Left colon (tissue), 2 donors: Measurements from ENCODE around the gene GIMAP6. TPM values are rescaled to one million over a fixed set of nuclear protein-coding genes. Genes with fewer than 3 reads are reported as not detected.
A peak's percentile ranks its signal among the peaks of the same experiment; 100 is the strongest.
"Not testable (repeated sequence)": the region's sequence is repeated elsewhere in the genome, so short reads cannot be mapped to it uniquely, and the experiment has no call there.

Experiments
- ATAC-seq: fragments of 200-7000 bp; cut with Tn5 transposase; one replicate; pipeline ENCODE4 v1.9.1; 2020; ENCODE audit warnings: mild to moderate bottlenecking, moderate library complexity
- DNase-seq, 2 donors: peaks; one replicate each; pipeline ENCODE4 v3.0.0-alpha.2; 2020
- intact Hi-C, 2 donors: fragments of 100-400 bp; cut with DNase I in 1 of 2; cut with micrococcal nuclease in 1 of 2; formaldehyde crosslinking; loops; one replicate each; pipeline versions ENCODE4 v1.11.2 to v1.14.0; 2022; cut with DNase I, micrococcal nuclease
- long read RNA-seq: library from polyadenylated mRNA; unstranded; transcript quantifications from one replicate; pipeline ENCODE4 v2.0.0, GENCODE V29; 2021
- total RNA-seq, 2 donors: library from RNA; stranded (reverse); fragmentation: NEBNext Ultra II Directional; extraction: Animal tissue kit (Norgen Biotek cat#: 25700); gene quantifications; one replicate each; pipeline ENCODE4 v1.2.1, GENCODE V29; 2021
- donor health status: DM: no; HTN: no; CAD: no.
- donor health status: DM: yes; HTN: yes; CAD: no.

Gene GIMAP6
- 1 to 10 TPM; 6.4 to 8.5 TPM for total RNA-seq
- long read RNA-seq, transcript GIMAP6-201 (3 exons, 3,440 nt): major isoform, 5 of 14 reads
- long read RNA-seq, partial matches to known transcripts: 0 of 14 reads
- long read RNA-seq, other reads (novel, unspliced or antisense): 9 of 14 reads

DNA sequence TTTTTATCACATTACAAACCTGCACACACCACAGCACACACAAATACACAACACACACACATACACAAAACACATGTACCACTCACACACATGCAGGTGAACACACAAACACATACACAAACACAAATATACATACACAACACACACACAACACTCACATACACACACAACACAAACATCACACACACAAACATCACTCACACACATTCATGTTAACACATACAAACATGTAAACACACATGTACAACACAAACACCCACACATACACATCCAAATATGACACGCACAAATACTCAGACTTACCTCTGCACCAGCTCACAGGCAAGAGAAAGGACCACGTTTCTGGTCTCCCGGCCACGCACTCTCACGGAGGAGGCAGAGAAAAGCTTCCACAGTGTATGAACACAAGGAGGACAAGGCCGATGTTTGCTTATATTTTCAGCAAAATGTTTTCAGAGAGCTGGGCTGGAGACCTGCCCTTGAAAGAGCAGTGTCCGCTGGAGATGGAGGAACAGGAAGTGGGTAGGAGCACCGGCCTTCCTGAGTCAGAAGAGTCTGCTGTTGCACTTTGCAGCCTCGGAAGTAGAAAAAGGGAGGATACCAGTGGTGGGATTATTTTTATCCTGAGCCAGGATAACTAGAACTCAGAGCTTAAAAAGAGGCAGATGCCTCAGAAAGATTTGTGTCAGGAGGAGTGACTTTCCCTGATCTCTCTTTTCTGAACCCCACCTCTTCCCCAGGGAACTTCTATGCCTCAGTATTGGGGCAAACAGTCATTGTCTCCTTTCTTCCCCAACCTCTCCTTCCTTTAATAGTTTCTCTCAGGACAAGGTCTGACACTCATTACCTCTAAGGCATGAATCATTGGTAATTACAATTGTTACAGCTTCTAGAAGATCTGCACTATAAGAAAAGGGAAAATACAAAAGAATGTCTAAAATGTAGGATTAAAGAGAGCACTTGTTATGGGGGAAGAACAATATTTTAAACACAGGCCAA lies at the start of gene GIMAP6:
Gene GIMAP6, minus strand, starts transcription at position 520 of the 999 bp plus-strand sequence. CDS start 2,243 bp downstream, outside the sequence.
- ATAC-seq (no peak), DNase-seq (no peak)
- intact Hi-C loops: no loop called here

DNA sequence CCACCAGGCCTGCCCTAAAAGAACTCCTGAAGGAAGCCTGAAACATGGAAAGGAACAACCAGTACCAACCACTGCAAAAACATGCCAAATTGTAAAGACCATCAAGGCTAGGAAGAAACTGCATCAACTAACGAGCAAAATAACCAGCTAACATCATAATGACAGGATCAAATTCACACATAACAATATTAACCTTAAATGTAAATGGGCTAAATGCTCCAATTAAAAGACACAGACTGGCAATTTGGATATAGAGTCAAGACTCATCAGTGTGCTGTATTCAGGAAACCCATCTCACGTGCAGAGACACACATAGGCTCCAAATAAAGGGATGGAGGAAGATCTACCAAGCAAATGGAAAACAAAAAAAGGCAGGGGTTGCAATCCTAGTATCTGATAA lies 48.2 kb upstream of the GIMAP6 start:
- intact Hi-C loops, DNase-seq, ATAC-seq: not testable (repeated sequence)

DNA sequence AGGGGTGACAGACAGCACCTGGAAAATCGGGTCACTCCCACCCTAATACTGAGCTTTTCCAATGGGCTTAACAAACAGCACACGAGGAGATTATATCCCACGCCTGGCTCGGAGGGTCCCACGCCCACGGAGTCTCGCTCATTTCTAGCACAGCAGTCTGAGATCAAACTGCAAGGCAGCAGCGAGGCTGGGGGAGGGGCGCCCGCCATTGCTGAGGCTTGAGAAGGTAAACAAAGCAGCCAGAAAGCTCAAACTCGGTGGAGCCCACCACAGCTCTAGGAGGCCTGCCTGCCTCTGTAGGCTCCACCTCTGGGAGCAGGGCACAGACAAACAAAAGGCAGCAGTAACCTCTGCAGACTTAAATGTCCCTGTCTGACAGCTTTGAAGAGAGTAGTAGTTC lies 46.4 kb upstream of the GIMAP6 start:
- DNase-seq, ATAC-seq, intact Hi-C loops: not testable (repeated sequence)

DNA sequence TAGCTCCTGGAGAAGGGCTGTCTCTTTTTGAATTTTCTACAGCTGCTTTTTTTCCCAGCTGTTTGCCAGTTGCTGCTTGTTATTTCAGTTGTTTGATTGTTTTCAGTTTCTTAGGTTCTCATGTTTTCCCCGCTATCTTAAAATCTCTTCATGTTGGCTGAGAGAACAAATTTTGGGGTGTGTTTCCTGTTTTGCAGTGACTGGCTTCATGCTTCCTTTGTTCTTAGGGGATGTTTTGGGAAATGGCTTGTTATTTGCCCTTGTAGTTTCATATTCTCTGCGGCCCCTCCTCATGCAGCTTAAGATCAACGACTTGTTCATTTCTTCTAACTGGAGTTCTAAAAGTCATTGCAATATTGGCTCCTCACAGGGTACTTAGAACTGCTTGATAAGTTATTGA lies 44.7 kb upstream of the GIMAP6 start:
- intact Hi-C loops, ATAC-seq, DNase-seq: not testable (repeated sequence)

DNA sequence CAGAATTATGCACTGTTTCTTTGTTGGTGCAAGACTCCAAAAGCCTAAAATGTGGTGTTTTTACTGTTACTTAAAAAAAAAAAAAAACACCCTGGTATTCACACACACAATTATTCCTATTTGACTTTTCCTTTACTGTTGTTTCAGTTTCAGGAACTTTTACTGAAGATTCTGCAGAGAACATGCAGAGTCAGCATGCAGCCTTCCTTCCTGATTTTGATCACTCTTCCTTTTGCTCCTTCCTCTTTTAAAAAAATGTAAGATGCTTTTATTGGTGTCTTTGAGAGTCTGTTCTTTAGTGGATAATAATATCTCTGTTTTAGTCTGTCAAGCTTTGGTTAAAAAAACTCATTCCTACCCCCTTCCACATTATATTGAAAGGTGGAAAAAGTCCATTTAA lies 44.1 kb upstream of the GIMAP6 start:
- ATAC-seq, DNase-seq, intact Hi-C loops: not testable (repeated sequence)

DNA sequence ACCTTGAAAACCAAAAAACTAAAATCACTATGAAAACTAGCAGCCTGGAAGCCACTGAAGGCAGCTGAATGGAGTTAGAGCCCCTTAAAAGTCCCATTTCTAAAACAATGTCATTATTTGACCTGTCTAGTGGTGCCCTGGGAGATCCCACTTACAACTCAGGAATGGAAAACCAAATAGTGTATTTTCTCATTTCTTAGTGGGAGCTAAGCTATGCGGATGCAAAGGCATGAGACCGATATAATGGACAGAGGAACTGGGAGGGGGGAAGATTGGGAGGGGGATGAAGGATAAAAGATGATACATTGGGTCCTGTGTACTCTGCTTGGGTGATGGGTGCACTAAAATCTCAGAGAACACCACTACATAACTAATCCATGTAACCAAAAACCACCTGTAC lies 43.5 kb upstream of the GIMAP6 start:
- no peak for ATAC-seq
- intact Hi-C loops: no loop called here
- no peak for DNase-seq

DNA sequence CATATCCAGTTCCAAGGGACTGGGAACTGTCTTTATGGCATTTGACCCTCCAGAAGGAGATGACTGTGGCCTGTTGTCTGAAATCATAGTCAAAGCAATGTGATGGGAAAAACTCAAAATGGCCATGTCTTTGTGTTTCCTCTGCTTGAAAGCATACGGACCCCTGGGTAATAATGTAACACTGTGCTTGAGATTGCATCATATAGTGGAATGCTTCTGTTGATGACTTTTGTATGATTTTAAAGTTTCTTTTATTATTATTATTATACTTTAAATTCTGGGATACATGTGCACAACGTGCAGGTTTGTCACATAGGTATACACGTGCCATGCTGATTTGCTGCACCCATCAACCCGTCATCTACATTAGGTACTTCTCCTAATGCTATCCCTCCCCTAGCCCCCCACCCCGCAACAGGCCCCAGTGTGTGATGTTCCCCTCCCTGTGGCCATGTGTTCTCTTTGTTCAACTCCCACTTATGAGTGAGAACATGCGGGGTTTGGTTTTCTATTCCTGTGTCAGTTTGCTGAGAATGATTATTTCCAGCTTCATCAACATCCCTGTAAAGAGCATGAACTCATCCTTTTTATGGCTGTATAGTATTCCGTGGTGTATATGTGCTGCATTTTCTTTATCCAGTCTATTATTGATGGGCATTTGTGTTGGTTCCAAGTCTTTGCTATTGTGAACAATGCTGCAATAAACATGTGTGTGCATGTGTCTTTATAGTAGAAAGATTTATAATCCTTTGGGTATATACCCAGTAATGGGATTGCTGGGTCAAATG lies 39.8 kb upstream of the GIMAP6 start:
- intact Hi-C loops, ATAC-seq: not testable (repeated sequence)

DNA sequence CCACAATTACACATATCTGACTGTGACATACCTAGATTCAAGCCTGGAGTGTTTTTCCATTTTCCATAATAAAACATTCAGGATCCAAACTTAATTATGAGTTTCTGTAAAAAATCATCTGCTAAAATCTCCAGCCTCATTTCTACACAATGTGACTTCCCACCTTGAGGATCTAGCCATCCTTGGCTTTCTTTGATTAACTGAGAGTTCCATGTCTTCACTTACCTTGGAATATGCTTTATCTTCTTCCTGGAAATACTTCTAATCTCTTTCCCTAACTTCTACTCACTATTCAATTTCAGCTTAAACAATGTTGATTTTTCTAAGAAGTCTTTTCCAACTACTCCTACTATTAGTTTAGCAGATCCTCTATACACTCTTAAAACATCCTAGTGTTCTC lies 36.8 kb upstream of the GIMAP6 start:
- ATAC-seq (no peak), DNase-seq (no peak)
- intact Hi-C loops: no loop called here

More for the DNA sequence above, 39.8 kb upstream of the GIMAP6 start:
- not testable (repeated sequence) for DNase-seq

DNA sequence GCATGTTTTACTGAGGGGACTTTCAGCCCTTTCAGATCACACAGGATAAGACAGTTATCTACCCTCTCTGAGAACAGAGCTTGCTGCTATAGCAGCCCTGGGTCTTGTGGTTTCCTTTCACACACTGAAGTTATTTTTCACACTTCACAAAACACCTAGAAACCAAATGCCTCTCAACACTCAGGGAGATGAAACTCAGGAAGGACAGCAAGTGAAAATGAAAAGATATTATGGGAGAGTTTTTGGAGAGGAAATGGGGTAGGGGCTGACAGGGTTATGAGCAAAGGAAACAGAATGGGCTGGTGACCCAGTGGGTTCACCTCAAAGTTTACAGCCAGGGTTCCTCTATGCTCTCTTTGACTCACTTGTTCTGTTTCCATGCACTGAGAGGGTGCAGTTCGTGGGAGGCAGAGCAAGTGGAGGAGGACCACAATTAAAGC lies 36.3 kb upstream of the GIMAP6 start:
- ATAC-seq: peak; percentile 18
- DNase-seq: no peak
- intact Hi-C loops: no loop called here

DNA sequence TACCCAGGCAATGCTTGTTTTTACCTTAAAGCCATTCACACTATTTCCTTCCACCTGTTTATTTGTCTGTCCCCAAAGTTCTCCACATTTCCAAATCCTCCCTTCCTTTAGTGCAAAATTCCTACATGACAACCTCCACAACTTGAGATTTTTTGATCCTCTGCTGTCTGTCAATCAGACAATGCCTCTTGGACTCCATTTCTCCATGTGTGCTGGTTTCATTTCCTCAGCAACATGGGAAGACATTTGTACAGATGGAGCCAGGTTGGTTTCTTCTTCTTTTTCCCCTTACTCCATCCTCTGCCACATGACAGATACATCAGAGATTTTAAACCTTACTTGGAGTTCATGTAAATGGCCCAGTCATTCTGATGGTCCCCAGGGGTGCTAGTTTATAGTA lies 34.2 kb upstream of the GIMAP6 start:
- no peak for DNase-seq
- no peak for ATAC-seq
- intact Hi-C loops: no loop called here

DNA sequence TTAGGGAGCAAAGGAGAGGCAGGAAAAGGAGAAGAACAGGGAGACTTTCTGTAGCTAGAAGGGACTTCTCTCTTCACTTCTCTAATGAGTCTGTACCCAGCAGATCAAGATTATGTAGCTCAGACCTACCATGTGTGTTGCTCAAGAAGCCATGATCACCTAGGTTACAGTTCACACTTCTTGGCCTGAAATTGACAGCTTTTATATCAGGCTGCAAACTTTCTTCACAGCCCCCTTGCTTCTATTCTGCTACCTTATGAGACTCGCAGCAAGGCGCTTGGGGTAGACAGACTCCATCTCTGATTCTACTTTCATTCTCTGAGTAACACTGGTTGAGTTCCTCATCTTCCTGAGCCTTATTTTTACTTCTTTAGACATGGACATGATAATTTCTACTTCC lies 33.7 kb upstream of the GIMAP6 start:
- intact Hi-C loops: no loop called here
- ATAC-seq (no peak), DNase-seq (no peak)

DNA sequence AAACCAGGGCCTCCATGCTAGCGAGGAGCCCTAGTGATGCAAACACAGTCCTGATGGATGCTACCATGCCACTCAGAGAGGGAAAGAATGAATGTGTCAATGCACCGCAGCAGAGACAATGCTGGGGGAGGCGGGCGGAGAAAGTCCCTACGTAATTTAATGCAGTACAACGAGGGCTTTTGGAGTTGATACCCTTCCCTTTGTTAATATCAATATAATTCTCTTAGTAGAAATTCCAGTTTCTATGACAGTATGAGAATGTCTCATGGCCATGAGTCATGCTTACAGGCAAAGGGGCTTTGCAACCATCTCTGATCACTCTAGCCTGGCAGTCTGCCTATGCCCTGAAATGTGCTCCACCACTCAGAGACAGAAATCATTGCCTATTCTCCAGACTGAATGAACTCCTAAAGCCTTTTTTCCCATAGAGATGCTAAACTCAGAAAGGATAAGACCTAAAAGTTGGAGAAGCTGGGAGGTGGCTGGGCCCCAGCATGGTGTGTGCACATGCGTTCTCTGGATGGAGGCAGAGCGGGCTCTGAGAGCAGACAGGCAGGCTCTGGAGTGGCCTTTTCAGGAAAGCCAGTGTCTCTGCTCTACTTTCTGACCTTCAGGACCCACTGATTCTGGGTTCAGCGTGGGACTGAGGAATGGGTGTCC lies 33.0 kb upstream of the GIMAP6 start:
- no peak for ATAC-seq
- no peak for DNase-seq
- intact Hi-C loops: no loop called here

DNA sequence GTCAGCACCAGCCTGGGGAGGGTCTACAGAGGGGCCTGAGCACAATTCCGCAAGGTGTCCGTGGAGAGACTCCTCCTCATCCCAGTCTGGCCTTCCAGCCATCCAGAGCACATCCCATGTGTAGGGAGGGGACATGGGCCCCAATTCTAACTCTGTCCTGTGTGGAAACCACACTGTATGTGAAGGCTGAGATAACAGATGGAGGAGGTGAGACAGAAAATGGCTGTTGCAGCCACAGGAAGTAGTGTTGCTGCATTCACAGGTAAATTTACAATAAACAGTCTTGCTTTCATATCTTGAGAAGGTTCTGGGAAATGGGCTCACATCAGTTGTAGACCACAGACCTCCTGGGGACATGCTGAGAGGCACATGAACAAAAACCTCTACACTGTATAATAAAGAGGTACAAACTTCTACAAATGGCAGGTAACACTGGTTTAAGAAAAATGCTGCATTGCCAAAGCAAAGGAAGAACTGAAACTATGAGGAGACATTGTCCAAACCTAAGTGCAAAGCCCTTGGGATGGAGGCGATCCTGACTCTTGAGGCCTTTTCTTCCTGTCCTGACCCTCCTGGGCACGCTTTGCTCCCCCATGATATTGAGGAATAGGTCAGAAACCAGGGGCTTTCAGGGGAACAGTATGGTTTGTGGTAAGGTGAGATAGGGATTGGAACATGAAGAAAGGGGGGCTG lies 31.8 kb upstream of the GIMAP6 start:
- no peak for DNase-seq
- ATAC-seq: peak; percentile 33
- intact Hi-C loops: no loop called here

DNA sequence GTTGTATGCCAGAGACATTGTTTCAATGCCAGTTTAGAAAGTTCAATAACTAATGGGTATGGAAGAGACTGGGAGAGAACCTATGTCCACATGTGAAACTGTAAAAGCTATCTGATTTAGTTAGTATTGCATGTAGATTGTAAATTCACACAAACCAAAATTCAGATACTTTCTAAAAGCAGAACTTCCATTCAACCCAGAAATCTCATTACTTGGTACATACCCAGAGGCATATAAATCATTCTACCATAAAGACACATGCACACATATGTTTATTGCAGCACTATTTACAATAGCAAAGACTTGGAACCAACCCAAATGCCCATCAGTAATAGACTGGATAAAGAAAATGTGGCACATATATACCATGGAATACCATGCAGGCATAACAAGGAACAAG lies 30.6 kb upstream of the GIMAP6 start:
- ATAC-seq, DNase-seq, intact Hi-C loops: not testable (repeated sequence)

DNA sequence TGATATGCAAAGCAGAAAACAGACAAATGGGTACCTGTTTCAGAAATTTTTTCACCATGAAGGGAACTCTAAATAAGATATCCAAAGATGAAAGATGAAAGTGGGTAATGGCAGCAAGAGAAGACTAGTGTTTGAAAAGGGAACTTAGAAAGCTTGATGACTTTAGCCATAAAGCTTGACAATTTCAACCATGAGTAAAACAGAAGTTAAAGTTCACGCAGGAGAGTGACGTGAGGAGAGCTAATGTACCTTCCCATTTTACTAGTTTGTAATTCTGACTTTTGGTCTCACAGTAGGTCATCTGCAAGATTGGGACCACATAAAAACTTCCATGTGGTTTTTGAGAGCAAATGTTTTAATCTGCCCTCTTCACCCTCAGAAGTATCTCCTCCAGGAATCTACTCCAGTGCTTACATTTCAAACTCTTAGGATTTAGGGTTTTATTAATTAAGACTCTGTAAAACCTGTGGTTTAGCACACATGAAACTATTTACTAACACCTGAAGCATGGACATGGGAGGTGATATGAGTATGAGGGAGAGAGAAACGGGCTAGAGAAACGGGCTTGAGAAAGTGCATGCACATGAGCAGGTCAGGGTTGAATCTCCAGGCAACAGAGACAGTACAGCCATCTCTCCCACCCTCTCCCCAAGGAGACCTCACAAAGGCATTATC lies 28.9 kb upstream of the GIMAP6 start:
- ATAC-seq (no peak), DNase-seq (no peak)
- intact Hi-C loops: no loop called here

DNA sequence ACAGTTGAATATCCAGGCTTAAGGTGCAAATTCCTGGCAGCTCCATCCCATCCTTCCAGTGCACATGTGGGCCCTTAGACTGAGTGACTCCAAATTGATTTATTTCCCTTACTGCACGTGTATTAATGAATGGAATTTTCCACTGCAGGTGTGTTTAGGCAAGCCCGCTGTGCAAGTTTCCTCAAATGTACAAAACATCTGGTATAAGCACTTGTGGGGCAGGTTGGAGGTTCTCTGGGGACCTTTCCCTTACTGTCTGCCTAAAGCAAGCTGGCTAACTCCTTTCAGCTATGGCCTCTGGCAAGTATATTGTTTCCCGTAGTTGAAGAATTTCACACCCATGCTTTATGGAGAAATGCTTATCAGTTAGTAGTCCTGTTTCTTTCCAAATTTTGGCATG lies 25.3 kb upstream of the GIMAP6 start:
- DNase-seq: no peak
- ATAC-seq: no peak
- intact Hi-C loops: no loop called here

DNA sequence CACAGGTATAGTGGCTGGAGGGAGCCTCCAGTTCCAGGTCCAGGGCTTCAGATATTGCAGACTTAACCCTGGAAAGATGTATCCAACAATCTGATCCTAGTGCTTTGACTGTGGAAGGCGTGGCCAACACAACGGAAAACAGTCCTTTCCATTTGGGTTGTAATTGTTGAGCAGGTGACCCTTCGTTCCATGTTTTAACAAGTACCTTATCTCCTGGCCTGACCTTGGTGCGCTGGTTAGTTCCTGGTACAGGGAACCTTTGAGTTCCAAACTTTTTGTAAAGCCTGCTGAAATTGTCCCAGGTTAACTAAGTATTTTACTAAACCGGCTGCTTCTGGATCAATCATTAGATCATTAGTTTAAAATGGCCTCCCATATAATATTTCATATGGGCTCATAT lies 23.9 kb upstream of the GIMAP6 start:
- ATAC-seq: no peak
- intact Hi-C loops: no loop called here
- DNase-seq: no peak

DNA sequence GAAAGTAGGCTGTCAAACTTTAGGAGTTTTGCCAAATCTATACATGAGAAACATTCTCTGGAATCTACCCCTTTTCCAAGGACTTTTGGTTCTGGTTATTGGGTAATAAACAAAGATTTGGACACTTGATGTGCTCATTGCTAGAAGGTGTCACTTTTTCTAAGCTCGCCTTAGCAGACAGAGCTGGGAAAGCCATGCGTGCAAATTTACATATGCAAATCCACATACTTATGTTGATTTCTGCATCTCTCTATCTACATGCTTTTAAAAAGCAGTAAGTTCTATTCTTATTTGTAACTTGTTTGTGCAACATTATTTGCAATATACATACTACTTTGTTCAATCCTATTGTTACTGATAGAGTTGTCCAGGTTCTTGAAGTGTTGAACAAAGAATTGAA lies 22.5 kb upstream of the GIMAP6 start:
- ATAC-seq: no peak
- intact Hi-C loops: no loop called here
- DNase-seq: no peak
